Endodermal cell (in vitro differentiated cells): ENCODE data around the gene ZBTB47. TPM values are rescaled to one million over a fixed set of nuclear protein-coding genes. Genes with fewer than 3 reads are reported as not detected.

Source experiments
- DNase-seq: peaks from one replicate; pipeline ENCODE4 v3.0.0-alpha.2; 2017
- H3K27ac ChIP-seq: 2 replicates; pipeline ENCODE4 v1.5.1; 2013; ENCODE audit warnings: mild to moderate bottlenecking, low read depth, low read length, moderate library complexity
- H3K27me3 ChIP-seq: 2 replicates; pipeline ENCODE4 v1.6.1; 2013; ENCODE audit warnings: mild to moderate bottlenecking, low read length, moderate library complexity; ENCODE audit not compliant: insufficient read depth, control insufficient read depth, poor library complexity, severe bottlenecking
- H3K36me3 ChIP-seq: 2 replicates; pipeline ENCODE4 v1.7.0; 2013; ENCODE audit warnings: mild to moderate bottlenecking, low read length, moderate library complexity; ENCODE audit not compliant: control insufficient read depth, insufficient read depth
- H3K4me1 ChIP-seq: one replicate; pipeline ENCODE4 v1.7.0; 2013; ENCODE audit warnings: low read length; ENCODE audit not compliant: control insufficient read depth, insufficient read depth
- H3K4me3 ChIP-seq: 2 replicates; pipeline ENCODE4 v1.5.1; 2013; ENCODE audit warnings: mild to moderate bottlenecking, low read length, moderate library complexity
- H3K9ac ChIP-seq: 2 replicates; pipeline ENCODE4 v1.6.1; 2013; ENCODE audit warnings: mild to moderate bottlenecking, low read length, moderate library complexity; ENCODE audit not compliant: poor library complexity, severe bottlenecking; ENCODE audit errors: extremely low read depth
- H3K9me3 ChIP-seq: 2 replicates; pipeline ENCODE4 v1.6.1; 2013; ENCODE audit warnings: mild to moderate bottlenecking, low read length, moderate library complexity; ENCODE audit not compliant: control insufficient read depth
- H3K27ac Mint-ChIP-seq: 2 replicates; pipeline ENCODE4 v1.8.0; 2020; ENCODE audit warnings: mixed read lengths
- H3K27me3 Mint-ChIP-seq: 2 replicates; pipeline ENCODE4 v1.8.0; 2021; ENCODE audit warnings: mild to moderate bottlenecking, mixed read lengths; ENCODE audit not compliant: insufficient read depth
- H3K36me3 Mint-ChIP-seq: 2 replicates; pipeline ENCODE4 v1.8.0; 2020; ENCODE audit warnings: low read depth, mixed read lengths
- H3K4me1 Mint-ChIP-seq: 2 replicates; pipeline ENCODE4 v1.8.0; 2020; ENCODE audit warnings: mixed read lengths
- H3K4me3 Mint-ChIP-seq: 2 replicates; pipeline ENCODE4 v1.8.0; 2020; ENCODE audit warnings: mild to moderate bottlenecking, moderate library complexity, mixed read lengths
- H3K9me3 Mint-ChIP-seq: 2 replicates; pipeline ENCODE4 v1.8.0; 2020; ENCODE audit warnings: mild to moderate bottlenecking, mixed read lengths
- WGBS, 2 experiments: methylation state at CpG; one replicate each; pipeline versions ENCODE4 v1.1.5 to v1.1.7; 2013; ENCODE audit warnings: missing lambda C conversion rate in 2 of 2, mixed read lengths in 1 of 2; ENCODE audit not compliant: insufficient coverage in 1 of 2, insufficient read length in 1 of 2; 5-methylcytosine and 5-hydroxymethylcytosine counted together
- total RNA-seq, 2 donors: library from RNA; stranded (reverse); fragmentation: NEBNext Ultra II Directional in 1 of 2; extraction: Animal tissue kit (Norgen Biotek cat#: 25700) in 1 of 2; gene quantifications; 2 replicates in 1 of 2; 3 replicates in 1 of 2; pipeline ENCODE4 v1.2.1, GENCODE V29; 2021
- TF ChIP-seq, protein P1 (sequence below): fragments of 200-600 bp; sonication (generic); conservative IDR thresholded peaks from 2 replicates; pipeline ENCODE4 v1.5.0; 2021; ENCODE audit warnings: antibody characterized with exemption, mild to moderate bottlenecking

The ZBTB47 gene
- total RNA-seq, 2 donors from 2014 or later: 4.6 to 7.2 TPM

DNA sequence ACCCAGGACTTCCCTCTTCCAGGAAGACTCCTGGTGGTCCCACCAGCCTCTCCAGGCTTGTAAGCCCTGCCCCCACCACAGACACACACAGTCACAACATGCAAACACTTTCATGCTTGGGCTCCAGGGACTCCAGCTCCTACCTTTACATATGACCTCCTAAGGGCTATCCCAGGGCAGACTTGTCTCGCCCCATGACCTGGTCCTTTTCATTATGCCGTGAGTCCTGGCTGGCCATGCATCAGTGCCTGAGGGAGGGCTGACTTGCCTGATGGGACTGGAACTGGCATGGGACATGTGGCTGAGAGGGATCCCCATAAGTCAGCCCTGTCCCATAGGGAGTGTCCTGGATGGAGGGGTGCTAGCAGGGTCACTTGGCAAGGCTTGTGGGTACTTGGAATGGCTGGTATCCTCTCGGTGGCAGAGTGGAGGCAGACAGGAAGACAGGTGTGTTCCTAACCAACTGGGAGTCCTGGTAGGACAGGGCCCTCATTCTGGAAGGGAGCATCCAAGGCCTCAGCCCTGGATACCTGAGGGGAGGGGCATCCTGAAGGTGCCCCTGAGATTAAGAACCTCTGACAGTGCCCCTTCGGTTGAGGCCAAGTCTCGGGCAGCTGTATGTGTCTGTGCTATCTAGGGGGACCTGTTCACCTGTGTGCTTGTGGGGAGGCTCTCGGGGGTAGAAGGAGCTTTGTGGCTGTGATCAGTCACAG is 49.6 kb downstream of the ZBTB47 start:
- Mint-ChIP-seq H3K27me3 (peaks cover 6% of the 10 kb centered on the region), H3K4me1 (no peaks in the 10 kb centered on the region), H3K4me3 (no peak overlapping the region), H3K36me3 (no peaks in the 10 kb centered on the region), H3K9me3 (no peaks in the 10 kb centered on the region), H3K27ac (no peak overlapping the region)
- Histone ChIP-seq H3K36me3 (no peaks in the 10 kb centered on the region), H3K27me3 (no peaks in the 10 kb centered on the region), H3K9ac (no peak overlapping the region), H3K4me3 (no peak overlapping the region), H3K9me3 (no peaks in the 10 kb centered on the region), H3K27ac (no peak overlapping the region), H3K4me1 (no peaks in the 10 kb centered on the region)
- WGBS, 2 experiments: 87 to 94% methylated on average over 2 to 6 of the region's 6 CpGs
- no peak for DNase-seq
- TF ChIP-seq, protein P1, sequence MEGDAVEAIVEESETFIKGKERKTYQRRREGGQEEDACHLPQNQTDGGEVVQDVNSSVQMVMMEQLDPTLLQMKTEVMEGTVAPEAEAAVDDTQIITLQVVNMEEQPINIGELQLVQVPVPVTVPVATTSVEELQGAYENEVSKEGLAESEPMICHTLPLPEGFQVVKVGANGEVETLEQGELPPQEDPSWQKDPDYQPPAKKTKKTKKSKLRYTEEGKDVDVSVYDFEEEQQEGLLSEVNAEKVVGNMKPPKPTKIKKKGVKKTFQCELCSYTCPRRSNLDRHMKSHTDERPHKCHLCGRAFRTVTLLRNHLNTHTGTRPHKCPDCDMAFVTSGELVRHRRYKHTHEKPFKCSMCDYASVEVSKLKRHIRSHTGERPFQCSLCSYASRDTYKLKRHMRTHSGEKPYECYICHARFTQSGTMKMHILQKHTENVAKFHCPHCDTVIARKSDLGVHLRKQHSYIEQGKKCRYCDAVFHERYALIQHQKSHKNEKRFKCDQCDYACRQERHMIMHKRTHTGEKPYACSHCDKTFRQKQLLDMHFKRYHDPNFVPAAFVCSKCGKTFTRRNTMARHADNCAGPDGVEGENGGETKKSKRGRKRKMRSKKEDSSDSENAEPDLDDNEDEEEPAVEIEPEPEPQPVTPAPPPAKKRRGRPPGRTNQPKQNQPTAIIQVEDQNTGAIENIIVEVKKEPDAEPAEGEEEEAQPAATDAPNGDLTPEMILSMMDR: no peak

- no peaks in the 10 kb centered on the region for H3K4me1 ChIP-seq
- WGBS, 2 experiments: 90% methylated on average over 4 of the region's 5 CpGs; no CpG with 5 or more reads in 1 of the 2 experiments
- H3K27ac ChIP-seq: no peak overlapping the region
- H3K27me3 ChIP-seq: no peaks in the 10 kb centered on the region
- no peak for DNase-seq
- H3K9ac ChIP-seq: no peak overlapping the region
- Mint-ChIP-seq H3K4me3 (no peak overlapping the region), H3K4me1 (no peaks in the 10 kb centered on the region), H3K36me3 (no peaks in the 10 kb centered on the region), H3K27me3 (peaks cover 6% of the 10 kb centered on the region), H3K27ac (no peak overlapping the region), H3K9me3 (no peaks in the 10 kb centered on the region)
- H3K4me3 ChIP-seq: no peak overlapping the region
- H3K9me3 ChIP-seq: no peaks in the 10 kb centered on the region
- TF ChIP-seq, protein P1: no peak
- no peaks in the 10 kb centered on the region for H3K36me3 ChIP-seq
These were observed 50.2 kb downstream of the ZBTB47 start for GRCh38 chr3:42703695-42704025.

GRCh38 chr3:42704136-42704841 is 50.8 kb downstream of the ZBTB47 start:
- Histone ChIP-seq H3K4me1 (no peaks in the 10 kb centered on the region), H3K27ac (no peak overlapping the region), H3K36me3 (no peaks in the 10 kb centered on the region), H3K4me3 (no peak overlapping the region), H3K9me3 (no peaks in the 10 kb centered on the region), H3K27me3 (no peaks in the 10 kb centered on the region), H3K9ac (no peak overlapping the region)
- H3K27me3 Mint-ChIP-seq: peaks cover 6% of the 10 kb centered on the region
- no peak overlapping the region for H3K27ac Mint-ChIP-seq
- DNase-seq: no peak
- H3K4me3 Mint-ChIP-seq: no peak overlapping the region
- TF ChIP-seq, protein P1: no peak
- no peaks in the 10 kb centered on the region for H3K4me1 Mint-ChIP-seq
- no peaks in the 10 kb centered on the region for H3K9me3 Mint-ChIP-seq
- 87 to 89% methylated on average over 4 to 8 of the region's 8 CpGs for WGBS, 2 experiments
- no peaks in the 10 kb centered on the region for H3K36me3 Mint-ChIP-seq
